Measurements from ENCODE around the gene RNF217.
"Not testable (repeated sequence)": the region's sequence is repeated elsewhere in the genome, so short reads cannot be mapped to it uniquely, and the experiment has no call there.

RNF217 gene

DNA sequence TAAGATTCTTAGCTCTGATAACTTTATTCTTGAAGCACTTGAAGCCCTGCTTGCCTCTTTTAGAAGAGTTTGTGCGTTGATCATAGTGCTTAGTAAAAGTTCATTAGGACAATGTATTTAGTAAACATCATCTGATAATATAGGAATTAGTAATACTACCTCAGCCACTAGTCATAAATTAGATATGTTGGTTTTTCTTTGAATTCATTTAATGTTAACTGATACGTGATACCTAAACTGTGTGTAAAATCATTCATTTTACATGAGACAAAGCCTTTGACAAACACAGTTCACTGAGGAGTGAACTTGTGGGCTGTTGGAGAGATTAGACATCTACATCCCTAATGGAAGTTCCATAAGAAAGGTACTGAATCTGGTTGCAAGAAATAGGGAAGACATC is 91.6 kb downstream of the RNF217 start:
- no peak for DNase-seq (ENCODE audit: low spot score)

DNA sequence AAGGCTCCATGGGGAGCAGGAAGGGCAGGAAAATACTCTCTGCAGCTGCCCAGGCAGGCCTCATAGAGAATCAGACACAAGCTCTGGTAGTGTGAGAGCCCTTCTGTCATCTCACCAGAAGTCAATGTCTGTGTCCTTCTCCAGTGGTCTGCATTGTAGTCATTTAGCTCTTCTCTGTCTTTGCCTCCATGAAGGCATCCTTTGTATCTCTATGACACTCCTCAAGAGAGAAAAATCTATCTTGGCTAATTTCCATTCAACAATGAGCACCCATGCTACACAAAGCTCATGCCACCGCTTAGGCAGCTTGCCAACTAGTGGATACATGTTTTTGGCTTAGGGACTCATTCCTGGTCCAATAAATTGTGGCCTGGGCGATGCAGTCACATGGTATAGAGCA is 92.1 kb downstream of the RNF217 start:
- DNase-seq (ENCODE audit: low spot score), result no peak

DNA sequence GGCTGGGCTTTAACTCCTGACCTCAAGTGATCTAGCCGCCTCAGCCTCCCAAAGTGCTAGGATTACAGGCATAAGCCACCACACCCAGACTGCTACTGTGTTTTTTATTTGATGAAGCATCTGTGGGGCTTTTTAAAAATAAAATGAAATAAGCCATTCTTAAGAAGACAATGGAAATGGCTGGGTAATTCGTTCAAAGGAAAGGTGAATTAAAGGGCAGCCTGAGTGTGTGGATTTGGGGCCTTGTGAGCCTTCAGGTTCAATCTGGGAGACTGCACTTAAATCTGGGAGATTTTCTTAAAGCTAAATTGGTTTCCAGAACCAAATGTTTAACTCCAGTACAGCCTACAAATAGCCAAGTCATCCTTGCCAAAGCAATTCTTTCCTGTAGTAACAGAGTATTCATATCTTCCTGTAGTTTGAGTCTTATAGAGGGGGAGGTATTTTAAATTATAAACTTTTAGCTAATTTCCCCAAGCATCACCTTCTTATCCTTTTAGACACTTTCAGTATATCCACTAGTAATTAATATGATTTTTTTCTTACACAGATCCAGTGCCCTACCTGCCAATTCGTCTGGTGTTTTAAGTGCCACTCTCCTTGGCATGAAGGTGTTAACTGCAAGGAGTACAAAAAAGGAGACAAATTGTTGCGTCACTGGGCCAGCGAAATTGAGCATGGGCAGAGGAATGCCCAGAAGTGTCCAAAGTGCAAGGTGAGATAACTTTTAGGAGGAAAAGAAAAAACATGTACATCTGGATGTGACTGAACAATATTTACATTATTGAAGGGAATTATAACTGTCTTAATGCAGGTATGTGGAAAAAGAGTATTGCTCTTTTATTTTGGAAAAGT is 95.4 kb downstream of the RNF217 start:
- DNase-seq (ENCODE audit: low spot score), result no peak

DNA sequence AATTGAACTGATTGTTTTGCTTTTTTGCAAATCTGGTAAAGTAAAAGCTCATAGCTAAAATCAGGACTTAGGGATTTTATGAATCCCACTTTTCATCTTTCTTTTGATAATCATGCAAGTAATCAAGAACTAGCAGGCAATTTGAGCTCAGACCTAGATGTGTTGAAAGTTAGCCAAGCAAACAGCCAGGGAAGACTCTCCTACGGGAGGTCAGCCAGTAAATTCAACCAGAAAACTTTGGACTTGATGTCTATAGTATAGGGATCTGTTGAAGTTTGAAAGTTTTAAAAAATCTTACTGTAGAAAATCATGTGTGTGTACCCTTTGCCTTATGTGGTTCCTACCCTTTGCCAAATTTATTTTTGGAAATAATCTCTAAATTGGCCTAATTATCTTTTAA is 96.3 kb downstream of the RNF217 start:
- no peak for DNase-seq (ENCODE audit: low spot score)

DNA sequence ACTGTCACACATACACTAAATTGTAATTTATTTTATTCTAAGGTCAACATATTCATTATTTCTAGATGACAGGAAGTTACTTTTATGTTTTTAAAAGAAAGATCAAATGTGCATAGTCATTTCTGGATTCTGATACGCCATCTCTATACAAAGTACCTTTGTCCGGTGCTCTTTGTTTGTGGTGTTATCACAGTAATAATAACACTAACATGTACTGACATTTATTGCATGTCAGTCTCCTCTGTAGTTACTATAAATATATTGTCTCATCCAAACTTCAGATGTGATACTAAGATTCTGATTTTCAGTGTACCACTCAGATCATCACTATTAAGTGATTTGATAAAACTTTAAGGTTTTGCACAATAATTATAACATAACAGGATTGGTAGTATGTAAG is 101.1 kb downstream of the RNF217 start:
- no peak for DNase-seq (ENCODE audit: low spot score)

DNA sequence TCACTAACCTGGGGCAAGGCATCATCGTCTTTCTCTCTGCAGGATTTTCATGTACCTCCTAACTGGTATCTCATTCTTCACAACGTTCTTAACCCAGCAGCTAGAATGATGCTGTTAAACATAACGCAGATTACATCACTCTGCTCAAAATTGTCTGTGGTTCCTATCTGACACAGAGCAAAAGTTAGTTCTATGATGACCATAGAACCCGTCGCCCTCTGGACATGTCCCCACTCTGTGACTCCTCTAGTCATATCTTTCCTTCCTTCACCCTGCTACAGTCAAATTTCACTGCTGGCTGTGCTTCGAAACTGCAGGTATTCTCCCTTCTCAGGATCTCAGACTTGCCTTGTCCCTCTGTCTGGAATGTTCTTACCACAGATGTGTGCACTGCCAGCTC is 103.9 kb downstream of the RNF217 start:
- no peak for DNase-seq (ENCODE audit: low spot score)

DNA sequence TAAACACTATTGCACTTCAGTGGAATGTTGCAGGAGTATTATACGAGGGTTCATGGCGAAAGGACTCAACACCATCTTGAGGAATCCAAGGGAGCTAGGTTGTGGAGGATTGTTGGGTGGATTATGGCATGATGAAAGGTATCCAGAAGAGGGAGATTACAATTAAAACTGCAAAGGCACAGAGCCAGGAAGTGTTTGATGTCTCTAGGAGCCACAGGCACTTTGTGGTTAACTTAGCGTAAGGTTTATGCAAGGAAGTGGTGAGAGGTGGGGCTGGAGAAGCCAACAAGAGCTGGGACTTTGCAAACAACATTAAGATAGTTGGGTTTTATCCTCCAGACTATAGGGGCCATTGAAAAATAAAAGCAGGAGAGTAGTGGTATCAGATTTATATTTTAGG is 104.7 kb downstream of the RNF217 start:
- no peak for DNase-seq (ENCODE audit: low spot score)

DNA sequence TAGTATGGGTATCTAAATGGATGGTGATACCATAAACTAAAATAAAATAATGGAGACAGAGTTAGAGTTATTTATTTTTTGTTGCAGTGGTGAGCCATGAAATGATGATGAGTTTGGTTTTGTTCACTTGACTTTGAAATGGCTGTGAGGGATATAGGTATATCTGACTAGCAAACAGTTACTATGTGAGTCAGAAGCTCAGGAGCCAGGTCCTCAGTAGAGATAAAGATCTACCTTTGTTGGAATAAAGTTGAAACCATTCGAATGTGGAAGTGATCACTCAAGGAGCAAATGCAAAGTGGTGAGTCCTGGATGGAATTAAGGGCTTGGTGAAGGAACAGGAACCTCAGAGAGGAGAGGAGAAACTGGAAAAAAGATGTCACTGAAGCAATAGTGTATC is 105.3 kb downstream of the RNF217 start:
- DNase-seq (ENCODE audit: low spot score), result no peak

DNA sequence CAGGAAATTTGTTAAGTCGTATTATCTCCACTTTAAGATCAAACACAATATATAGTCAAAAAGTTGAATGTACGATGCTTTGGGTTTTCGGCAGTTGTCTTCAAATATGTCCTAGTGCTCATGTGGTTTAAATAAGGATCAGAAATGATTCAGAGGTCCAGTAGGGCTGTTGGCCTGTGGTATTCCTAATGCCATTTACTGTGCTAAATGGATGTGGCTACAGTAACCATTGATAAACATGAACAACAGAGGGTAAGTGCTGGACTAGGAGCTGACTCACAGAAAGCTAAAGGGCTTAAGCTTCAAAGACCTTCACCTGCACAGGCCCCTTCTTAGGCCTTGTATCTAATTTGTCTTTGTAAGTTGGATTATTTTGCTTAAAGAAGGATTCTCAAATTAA is 110.8 kb downstream of the RNF217 start:
- no peak for DNase-seq (ENCODE audit: low spot score)

DNA sequence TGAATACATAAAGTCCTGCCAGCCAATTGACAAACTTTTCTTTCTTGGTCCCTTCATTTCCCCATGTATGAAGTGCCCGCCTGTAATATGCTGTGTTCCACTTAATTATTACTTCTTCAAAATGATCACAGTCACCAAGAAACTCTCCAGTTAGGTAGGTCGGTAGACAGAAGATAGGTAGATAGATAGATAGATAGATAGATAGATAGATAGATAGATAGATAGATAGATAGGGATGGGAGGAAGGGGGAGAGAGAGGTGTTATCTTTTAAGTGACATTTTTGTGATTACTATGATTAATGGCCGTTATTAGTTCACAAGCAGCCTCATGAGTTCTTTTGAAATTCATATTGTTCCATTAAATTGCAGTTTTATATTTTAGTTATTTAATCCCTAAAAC is 111.9 kb downstream of the RNF217 start:
- DNase-seq (ENCODE audit: low spot score), result no peak

DNA sequence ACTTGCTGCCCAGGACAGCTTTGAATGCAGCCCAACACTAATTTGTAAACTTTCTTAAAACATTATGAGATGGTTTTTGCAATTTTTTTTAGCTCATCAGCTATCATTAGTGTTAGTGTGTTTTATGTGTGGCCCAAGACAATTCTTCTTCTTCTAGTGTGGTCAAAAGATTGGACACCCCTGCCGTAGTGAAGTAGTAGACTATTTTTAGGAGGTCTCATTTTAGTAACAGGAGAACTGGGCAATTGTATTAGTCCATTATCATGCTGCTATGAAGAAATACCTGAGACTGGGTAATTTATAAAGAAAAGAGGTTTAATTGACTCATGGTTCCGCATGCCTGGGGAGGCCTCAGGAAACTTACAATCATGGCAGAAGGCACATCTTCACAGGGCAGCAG is 112.8 kb downstream of the RNF217 start:
- not testable (repeated sequence) for DNase-seq (ENCODE audit: low spot score)

DNA sequence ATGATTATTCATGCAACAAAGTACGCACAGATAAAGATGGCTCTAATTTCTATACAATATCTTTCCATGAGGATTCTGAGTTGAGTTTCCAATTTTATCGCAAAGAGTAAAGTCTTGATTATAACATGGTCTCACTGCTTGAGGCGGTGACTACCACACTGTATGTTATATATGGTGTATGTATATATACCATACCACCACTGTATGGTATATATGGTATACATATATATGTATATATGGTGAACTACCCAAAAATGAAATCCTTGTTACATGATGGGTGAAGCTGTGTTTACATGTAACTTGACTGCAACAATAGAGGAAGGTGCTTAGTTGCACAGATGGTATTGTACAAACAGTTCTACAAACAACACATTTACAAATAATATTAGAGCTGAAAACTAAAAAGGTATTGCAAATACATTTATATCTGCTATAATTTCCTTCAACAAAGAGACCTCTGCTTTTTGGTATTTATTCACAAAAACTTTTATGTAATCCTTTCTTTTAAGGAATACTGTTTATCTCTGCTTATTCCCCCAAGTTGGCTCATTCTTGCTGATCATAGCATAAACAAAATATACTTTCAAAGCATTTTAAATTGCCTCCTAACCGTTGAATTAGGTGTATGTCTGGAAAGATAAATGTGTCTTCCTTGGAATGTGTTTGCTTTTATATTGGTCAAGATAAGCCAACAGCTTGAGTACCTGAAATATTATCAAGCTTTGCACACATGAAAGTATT is 113.7 kb downstream of the RNF217 start:
- DNase-seq (ENCODE audit: low spot score), result no peak

DNA sequence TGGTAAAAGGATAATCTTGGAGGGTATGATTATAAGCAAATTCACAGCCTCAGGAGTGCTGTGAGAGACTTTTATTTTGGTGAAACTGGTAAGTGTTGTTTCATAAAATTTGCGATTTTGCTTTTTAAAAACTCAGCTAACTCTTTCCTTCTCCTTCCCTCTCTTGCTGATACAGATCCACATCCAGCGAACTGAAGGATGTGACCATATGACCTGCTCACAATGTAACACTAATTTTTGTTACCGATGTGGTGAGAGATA is 114.2 kb downstream of the RNF217 start:
- DNase-seq (ENCODE audit: low spot score), result no peak

DNA sequence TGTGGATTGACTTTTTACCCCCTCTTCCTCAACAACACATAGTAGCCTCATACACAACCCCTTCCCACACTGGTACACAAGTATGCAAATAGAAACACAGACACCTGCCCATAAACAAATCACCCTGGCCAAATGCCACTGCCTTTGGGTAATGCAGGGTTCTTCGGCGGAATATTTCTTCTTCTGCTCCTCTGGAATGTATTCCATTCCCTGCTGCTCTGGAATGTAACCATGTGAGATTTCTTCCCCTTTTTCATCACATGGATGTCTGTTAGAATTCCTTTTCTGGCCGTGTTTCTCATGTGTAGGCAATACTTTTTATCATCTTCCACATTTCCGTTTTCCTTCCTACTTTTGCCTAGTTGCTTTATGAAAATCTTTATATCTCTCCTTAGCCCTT is 115.2 kb downstream of the RNF217 start:
- DNase-seq (ENCODE audit: low spot score), result no peak

DNA sequence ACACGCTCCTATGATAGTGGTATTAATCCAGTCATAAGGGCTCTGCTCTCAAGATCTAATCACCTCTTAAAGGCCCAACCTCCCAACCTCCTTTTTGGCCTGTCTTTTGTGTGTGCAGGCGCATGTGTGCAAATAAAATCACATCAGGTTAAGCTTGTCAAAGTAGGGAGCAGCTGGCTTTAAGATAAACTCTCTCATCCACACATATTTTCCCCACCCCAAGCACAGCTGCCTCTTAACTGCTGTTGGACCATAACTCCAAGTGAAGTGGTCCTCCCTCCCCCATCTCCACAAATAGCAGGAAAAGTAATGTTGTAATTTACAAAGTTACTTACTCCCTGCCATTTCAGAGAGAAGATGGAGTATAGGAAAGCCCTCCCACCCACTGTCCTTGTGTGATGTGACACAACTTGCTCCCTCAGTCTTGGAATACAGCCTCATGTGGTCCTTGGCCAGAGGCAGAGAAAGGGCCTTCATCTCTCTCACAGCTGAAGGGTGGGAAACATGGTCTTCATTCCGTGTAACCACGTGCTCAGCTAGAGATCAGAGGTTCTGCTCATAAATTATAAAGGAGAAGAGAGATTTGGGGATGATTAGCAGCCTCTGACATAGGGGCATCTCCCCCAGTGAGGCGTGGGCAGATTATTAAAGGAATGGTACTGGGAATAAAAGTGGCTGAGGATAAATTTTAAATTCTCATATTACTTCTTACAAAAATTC is 116.5 kb downstream of the RNF217 start:
- no peak for DNase-seq (ENCODE audit: low spot score)

DNA sequence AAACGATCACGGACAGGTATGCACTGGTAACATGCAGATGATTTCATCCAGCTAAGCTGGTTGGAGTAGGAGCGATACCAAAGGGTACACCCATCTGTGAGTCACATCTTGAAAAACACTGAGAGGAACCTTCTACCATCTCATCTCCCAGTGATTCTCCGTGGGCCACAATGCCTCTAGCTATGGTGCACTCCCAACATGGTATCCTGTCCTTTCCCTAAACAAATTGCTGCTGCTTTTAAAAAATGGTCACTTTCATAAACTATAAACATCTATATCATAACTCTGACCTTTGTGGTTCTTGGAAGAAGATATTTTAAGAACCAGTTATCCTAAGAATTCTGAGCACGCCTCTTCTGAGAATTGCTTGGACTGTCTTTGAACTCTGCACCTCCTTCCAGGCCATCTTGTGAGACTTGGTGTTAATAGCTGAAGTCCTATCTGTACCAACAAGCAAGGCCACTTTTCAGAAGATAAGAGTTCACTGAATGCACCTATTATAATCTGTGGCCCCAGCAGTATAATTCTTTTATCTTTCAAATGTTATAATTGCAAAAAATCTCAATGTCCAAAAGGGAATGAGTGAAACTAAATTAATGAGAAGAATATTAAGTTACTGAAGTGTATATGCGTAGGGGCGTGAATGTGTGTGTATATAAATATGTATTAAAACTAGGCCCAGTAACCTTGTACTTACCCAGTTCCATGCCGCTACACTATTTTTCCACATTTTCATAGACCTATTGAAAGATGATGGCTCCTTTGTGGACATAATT is 120.9 kb downstream of the RNF217 start:
- DNase-seq (ENCODE audit: low spot score), result no peak

DNA sequence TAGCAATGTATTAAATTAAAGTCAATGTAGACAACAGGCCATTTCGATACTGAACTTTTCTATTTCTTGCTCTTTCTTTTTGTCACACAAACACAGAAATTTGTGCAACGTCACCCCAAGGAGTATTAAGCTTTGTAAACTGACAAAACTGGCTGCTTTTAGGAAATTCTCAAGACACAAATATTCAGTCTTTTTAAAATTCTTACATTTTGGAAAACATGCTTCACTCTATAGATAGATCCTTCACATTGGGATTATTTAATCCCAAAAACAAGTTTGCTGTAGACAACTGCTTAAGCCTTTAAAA is 121.4 kb downstream of the RNF217 start:
- no peak for DNase-seq (ENCODE audit: low spot score)

DNA sequence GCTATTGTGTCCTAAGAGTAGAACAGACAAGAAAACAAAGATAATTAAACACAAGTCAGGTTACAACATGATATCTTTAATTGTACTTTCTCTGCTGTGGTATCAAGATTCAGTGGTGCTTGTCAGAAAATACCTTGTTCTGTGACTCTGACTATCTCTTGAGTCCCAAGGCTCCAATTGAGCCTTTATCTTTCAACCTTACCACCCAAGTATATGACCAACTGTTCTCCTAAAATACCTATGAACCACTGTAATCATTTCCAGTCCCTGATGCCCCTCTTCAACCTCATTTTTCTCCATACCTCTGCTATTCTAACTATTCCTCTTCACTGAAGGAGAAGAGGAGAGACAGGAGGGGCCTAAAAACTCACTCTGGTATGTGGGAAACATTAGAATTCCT is 124.5 kb downstream of the RNF217 start:
- DNase-seq (ENCODE audit: low spot score), result no peak

DNA sequence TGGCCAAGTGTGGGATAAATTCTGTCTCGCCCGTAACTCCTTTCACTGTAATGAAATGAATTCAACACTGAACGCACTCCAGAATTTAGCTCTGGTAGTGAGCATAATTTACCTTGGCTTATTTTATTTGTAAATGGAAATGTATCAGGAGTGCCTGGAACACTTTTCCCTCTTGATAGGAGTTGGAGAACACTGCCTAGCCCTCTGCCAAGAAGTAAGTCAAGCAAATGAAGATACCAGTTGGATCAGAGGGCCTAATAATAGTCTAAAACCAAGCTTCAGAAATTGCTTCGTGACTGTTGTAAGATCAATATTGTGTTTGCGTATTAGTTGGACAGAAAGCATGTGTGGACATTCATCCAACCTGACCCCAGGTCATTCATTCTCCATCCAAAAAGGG is 126.7 kb downstream of the RNF217 start:
- no peak for DNase-seq (ENCODE audit: low spot score)

DNA sequence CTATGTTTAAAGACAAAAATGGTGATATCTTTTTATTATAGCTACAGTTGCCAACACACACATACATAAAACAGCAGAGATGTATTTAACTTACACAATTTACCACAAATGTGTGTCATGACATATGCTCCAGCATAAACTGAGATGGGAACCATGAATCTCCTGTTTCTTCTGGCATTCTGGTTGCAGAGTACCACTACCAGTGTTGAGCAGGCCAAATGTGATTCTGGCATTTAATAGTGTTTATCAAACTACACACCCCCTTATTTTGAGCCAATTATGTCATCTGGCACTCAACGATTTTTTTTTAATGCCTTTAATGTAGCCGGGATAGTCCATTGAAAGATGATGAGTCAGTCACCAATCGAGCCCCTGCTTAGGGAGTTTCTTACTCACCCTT is 132.3 kb downstream of the RNF217 start:
- no peak for DNase-seq (ENCODE audit: low spot score)

DNA sequence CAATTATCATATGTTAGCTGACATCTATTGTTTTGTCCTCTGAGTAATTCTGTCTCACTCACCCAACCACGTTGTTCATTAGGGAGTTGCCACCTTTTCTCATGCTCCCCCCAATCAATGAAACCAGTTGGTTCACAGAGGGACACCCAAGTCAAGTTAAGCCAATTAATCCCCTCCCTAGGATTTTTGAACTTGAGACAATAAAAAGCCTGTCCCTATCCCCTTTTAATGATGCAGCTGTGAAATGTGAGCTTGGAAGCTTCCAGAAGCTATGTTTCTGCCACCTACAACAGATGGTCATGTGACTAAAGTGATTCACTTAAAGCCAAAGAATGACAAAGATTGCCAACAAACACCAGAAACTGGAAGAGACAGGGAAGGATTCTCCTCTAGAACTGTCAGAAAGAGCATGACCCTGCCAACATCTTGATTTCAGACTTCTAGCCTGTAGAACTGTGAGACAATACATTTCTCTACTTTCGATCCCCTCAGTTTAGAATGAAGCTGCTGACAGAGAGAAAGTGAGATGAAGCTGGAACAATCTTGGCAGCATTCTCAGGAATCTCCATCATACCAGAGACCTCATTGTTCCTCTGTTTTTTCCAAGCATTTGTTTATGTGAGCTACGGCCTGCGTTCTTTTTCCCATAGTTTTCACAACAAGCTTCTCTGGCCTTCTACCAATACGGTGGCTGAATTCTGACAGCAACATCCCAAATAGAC is 133.5 kb downstream of the RNF217 start:
- DNase-seq (ENCODE audit: low spot score), result no peak

DNA sequence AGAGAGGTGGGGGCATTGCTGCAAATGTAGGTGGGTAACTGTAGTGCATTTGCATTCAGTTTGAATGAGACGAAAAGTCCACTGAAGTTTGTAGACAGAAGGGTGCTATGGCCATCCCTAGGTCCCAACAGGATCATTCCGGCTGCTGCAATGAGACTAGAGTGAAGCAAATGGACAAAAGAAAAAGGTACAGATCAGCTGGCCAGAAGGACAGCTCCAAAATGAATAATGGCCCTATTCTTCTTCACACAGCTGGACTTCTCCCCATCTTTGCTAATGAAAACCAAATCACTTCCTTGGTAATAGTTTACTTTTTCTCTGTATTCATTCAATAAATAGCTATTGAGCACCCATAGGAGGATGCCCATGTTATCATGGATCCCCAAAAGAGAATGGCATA is 134.9 kb downstream of the RNF217 start:
- no peak for DNase-seq (ENCODE audit: low spot score)
